ENCODE measurements around the gene USP6NL.

Gene USP6NL

DNA sequence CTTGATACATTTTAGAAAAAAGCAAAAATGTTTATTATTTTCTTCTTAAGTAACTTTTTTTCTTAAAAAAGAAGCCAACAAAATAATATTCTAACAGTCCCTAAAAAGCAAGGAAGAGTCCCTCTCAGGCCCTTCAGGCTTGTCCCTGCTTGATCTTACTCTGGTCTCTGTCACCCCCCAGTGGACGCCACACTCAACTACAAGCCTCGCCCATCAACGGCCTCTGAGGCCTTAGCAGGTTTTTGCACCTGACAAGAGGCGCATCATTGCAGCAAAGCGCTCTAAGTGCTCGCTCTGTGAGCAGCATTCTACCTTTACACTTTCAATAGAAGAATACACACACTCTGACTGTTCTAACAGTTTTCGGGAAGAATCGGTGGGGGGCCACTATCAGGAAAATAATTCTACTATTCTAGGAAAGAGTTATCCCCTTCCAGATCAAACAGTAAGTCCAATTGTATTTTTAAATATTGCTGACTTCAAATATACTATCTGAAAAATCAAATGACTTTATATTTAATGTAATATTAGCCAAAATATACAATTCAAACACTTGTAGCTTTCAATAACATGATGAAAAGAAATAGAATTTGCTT, 139.2 kb downstream of the USP6NL start:
- DNase-seq = peak; percentile 26

DNA sequence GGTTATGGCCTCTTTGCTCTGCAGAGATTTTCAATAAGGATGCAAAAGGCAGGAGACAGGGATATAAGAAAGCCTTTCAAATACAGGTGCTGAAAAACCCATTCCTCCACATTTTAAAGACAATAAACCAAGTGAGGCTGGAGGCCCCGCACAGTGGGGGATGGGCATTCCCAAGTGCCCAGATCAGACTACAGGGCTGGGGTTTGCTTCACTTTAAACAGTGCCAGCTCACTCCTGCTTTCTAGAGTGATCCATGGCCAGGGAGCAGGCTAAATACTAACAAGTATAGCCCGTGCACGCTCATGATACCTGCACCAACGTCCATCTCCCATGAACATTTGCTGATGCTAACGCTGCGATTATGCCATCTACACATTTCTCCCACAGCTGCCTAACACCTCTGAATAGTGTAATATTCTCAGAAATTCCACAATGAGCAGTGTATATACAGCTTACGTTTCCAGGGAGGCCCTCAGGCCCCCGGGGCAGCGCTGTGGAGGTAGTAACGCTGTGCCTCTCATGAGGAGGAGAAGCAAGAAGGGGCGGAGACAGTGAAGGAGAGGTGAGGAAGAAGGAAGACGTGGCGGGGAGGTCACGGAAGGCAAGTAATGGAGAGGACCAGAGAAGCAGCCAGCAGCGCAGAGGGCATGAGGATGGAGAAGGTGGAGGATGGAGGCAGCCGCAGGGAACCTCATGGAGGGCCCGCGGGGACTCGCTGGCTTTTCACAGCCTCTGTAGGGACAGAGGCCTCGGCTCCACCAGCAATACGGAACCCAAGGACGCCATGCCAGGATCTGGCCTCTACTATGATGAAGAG, 141.7 kb downstream of the USP6NL start:
- no peak for DNase-seq

DNA sequence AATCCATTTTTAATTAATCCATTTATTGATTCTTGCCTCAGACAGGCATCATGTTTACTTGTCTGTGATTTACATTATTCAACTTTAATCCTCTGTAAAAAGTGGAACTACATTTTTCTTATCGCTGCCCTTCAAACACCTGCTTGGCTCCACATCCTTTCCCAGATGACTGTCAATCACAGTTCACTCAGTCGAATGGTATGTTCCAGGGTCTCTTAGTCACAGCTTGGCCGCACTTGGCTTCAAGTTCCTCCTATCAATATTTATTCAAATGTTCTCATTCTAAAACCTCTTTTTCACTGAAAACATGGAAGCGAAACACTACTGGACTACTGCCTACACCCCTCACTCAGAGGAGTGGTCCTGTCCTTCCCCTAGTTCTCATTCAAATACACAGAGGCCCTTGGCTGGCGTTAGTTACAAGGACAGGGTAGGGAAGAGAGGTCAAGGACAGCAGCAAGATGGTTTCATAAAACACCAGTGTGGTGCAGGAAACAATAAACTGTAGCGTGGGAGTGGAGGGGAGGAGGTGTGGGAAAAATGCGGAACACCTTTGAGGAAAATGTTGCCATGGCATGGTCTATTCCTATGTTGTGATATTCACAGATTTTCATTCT, 143.2 kb downstream of the USP6NL start:
- DNase-seq = no peak

DNA sequence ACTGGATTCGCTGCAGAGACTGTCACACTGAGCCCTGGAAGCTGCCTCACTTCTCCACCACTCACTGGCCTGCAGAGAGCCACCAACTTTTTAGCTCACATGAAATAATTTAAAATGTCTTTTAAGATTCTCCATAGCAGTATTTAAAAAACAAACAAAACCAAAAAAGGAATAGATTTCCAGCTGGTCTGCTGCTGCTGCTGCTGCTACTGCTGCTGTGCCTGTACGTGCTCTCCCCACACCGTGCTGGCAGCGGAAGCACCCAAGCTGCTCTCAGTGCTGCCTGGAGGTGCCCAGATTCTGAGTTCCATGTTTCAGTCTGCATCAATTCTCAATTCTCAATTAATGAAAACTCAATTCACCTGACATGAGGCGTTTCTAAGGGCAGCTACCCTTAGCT, 146.0 kb downstream of the USP6NL start:
- DNase-seq = no peak

DNA sequence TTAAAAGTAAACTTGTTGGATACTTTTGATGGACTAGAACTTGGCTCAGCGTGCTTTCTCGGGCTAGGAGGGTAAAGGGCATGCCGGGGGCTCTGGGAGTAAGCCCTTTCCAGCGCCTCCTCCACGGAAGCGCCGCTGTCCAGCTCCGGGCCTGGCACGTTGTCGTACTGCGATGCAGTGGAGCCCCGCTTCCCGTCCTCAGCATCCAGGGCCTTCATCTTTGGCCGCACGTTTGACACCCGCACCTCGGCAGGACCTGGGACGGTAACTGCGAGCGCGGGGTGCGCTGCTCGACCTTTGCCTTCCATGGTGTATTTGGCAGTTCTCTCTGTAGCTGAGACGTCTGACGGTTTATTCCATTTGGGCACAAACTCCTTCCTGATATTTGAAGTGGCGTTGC, 148.3 kb downstream of the USP6NL start:
- no peak for DNase-seq

DNA sequence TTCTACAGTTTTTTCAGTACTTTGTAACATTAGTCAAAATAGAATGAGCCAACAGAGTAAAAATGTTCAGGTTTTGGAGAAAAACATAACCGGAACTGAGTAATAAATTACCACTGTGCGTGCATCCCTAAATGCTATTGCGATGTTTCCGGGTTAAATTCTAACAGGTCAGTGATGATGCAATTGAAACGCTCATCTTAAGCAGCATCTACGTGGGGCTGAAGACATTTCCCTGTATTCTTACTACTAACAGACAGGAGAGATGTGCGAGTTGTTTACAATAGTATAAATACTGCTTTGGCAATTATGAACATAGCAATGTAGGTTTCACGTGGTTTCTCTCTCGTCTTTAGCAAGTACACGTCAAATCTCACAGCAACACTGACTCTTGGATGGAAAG, 149.4 kb downstream of the USP6NL start:
- DNase-seq = no peak

DNA sequence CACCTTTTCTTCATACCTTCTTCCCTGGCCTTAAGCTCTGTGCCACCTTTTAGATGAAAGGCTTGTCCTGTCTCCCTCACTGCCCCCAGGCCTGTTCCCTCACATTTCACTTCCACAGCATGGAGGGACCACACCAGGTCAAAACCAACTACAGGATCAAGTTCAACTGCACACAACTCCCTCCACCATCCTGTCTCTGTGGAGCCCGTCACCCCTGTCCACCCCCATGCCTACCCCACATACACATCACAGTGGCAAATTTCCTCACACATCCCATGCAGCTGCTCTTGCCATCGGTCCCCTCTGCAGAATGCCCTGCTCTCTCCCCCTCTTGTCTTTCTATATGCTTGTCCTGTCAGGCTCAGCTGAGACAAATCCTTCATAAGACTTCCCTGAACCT, 154.1 kb downstream of the USP6NL start:
- DNase-seq = no peak

DNA sequence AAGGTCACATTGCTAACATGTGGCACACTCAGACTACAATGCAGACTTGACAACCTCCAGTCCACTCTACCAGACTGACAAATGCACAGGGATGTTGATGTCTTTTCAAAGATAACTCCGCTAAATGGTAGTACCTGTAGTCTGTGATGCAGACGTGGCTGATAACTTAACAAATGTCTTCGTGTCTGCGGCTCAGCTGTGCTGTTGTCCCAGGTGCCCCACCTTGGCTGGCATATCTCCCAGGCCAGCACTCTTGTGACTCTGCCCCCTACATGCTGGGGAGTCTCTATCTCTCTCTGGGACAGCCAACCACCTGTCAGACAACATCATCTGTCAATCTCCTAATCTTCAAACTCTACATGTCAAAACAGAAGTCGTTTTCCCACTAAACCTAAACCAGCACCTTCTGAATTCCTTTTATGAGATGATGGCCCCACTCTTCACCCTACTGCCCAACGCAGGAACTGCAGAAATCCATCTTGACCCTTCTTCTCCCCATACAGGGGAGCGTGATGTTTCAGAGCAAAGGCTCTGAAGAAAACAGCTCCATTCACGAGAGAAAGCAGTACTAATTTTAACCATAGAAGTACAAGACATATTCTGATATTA, 156.4 kb downstream of the USP6NL start:
- no peak for DNase-seq

DNA sequence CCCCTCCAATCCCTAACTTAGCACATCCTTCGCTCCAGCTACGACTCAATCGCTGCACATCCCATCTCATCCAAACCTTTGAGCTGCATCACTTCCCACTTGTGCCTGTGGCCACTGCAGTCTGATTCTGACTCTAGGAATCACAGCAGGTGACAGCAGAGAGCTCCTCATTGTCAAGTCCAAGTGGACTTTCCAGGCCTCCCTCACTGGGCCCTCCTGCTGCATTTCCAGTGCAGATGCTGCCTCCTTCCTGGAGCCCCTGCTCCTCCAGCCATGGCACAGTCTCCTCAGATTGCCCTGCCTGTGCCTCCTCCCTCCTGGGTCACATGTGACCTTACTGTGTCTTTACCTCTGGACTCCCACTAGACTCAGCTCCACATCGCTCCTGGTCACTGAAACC, 157.3 kb downstream of the USP6NL start:
- no peak for DNase-seq

DNA sequence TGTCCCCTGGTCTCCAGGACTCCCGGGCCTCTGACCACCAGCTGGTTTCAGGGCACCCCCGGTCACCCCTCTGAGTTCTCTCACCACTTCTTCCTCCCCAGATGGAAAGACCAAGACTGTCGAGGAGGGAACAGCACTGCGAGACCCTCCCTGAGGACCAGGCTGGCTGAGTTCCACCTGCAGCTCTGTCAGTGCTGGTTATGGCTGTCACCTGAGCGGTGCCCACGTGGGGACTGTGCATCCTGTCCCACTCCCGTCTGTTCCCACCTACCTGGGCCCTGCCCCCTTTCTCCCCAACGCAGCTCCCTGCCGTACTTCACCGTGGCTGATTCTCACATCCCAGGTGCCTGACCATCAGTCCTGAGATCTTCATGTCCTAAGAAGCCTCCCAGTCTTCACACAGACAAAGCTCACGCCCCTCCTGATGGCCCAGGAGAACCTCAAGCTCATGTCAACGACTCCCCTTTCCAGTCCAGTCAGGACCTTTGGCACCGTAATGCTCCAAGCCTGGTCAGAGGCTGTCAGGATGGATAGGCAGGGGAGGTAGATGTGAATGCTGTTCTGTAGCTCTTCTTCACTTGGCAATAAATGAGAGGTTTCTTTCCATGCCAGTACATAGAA, 159.7 kb downstream of the USP6NL start:
- DNase-seq = no peak

DNA sequence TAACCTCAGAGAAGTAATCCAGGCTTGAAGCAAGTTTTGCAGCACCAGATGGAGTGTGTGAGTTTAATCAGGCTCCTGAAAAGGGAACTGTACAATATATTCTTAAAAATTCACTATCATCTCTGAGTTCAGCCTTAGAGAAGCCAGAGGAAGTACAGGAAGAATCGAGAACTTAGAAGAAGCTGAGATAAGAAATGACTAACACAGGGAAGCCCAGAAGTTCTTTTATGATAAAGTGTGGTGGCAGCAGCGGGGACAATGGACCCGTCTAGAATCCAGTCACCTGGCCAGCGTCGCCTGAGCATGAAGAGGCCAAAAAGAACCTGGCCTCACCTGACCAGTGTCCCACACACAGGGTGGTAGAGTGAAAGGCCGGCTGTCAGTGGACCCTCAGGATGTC, 161.0 kb downstream of the USP6NL start:
- no peak for DNase-seq

DNA sequence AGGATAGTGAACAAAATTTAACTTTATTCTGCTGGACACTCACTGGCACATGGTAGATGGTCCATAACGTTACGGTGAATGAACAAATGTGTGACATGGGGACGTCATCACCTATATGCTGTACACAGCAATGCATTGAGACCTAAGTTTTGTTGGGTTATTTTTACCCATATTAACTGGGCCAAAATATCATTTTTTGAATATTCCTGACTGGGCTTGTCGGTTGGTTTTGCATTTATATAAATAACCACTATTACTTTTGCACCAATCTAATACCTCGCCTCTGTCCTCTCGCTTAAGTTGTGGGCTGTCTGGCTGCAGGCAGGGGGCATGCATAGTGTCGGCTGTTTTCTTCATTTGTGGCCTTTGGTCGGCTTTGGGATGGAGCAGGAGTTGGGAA, 161.7 kb downstream of the USP6NL start:
- no peak for DNase-seq

DNA sequence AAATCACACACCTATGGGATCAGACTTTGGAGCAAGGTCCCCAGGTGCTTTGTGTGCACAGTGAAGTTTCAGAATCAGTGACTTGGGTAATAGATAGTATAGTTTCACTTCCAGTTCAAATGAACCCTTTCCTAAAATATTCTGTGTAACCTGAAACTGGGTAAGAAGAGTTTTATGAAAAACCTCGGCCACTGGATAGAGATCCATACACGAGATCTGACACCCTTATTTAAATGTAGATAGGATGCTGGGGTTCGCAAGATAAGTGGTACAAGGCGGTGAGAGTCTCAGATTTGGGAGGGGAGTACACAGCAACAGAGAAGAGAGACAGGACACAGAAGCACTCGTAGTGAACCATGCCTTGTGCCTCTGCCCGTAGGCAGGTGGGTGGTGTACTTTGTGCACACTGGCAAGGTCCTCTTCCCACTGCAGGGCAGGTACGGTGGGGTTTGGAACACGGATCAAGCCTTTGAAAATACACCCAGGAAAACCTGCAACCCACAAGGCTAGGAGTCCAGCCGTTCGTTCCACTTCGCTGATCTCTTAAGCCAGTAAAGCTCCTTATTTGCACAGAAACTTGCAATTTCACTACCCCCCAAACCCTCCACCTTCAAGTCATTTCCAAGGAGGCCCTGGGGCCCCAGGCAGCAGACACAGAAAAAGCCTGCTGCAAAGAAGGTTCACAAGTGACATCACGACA, 162.8 kb downstream of the USP6NL start:
- DNase-seq = no peak

DNA sequence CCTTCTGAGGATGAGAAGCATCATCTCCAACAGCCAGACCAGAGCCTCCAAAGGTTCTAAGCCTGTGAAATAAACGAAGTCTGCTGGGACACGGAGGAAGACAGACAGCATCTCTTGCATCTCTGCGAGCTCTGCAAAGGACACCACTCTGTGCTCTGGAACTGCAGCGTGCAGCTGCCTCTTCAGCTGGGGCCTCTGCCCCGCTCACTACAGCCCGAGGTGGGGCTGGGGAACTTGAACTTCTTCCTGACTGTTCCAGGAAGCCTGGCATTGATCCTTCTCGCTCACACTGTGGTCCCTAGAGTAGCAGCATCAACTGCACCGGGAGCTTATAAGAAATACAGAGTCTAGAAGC, 163.3 kb downstream of the USP6NL start:
- no peak for DNase-seq

DNA sequence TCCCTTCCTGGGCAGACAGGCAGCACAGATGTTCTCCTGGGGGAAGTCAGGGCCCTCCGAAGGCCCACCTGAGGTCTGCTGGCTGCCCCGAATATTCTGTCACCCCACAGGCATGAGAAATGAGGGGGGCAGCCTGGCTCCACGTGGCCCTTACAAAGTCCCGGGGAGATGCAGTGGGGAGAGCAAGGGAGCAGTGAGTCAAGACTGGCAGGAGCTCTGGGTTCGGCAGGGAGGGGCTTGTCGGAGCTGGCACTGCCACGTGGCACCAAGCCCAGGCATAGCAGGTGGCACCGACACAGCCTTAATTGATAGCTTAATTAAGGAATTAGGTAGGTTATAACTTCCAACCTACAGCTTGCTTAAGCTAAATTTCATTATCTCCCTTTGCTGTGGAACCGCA, 163.9 kb downstream of the USP6NL start:
- DNase-seq = no peak

DNA sequence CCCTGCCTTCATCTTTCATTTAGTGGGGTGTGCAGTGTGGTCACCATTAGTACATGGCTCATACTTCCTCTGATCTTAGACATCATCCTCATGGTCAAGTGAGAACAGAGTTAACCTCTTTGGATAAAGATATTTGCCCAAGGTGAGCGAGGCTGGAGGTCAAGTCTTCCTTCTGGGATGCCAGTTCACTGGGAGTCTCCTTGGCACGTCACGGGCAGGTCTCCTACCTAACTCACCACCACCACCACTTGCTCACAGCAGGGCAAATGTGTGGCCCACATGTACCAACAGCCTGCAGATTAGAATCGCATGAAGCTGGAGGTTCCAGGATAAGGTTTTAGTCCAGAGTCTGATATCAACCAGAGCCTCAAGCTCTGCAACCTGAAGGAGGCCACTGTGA, 164.6 kb downstream of the USP6NL start:
- DNase-seq = no peak

DNA sequence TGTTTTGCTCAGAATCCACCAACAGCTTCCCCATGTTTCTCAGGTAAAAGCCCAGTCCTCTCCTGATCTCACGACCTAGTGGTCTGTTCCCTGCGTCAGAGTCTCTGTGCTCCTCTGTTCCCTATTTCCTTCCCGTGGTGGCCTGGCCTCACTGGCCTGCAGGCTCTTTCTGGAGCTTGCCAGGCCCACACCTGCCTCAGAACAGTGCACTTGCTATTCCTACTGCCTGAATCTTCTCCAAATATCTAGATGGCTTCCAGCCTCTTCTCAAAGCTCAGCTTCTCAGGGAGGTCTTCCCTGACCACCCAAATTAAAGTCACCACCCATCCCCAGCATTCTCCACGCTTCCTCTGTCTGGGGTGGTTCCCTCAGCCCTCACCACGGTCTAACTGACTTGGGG, 165.3 kb downstream of the USP6NL start:
- DNase-seq = no peak

DNA sequence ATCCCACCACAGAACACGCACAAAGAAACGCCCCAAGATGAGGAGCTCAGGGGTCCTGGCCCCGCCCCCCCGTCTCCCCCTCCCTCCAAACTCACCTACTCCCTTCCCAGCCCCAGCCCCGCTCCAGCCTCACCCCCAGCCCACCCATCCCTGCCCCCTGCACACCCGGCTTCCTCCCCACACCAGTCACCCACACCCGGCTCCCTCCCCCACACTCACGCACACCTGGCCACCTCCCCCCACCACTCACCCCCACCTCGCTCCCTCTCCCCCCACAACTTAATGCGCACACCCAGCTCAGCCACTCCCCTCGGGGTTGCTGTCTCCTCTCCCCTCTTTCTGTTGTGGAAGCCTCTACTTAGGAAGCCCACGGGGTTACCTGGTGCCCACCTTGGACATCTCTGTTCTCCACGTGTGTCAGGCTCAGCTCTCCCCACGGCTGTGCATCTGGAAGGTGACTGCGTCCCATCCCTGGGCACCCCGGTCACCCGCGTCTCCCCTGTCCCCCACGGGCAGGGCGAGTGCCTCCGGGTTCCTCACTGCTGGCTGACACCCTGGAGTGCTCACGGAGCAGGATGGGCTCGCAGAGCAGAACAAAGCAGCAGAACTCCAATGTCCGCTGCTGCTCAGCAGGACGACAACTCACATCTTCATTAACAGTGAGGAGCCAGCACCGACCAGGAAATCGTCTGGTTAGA, 166.8 kb downstream of the USP6NL start:
- DNase-seq = no peak

DNA sequence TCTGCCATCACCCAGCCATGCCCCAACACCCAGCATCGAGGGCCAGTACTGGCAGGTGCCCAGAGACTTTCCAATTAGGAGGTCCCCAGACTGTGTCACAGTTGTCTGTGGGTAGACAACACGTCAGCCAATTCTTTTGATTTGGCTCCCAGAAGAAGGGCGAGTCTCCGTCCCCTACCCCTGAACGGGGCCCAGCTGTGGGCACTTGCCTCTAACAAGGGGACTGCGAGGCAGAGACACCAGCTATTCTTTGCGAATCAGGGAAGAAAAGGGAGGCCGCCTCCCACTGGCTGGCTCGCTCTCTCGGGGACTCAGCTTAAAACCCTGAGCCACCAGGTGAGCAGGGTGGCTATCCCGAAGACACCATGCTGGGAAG, 167.3 kb downstream of the USP6NL start:
- no peak for DNase-seq

DNA sequence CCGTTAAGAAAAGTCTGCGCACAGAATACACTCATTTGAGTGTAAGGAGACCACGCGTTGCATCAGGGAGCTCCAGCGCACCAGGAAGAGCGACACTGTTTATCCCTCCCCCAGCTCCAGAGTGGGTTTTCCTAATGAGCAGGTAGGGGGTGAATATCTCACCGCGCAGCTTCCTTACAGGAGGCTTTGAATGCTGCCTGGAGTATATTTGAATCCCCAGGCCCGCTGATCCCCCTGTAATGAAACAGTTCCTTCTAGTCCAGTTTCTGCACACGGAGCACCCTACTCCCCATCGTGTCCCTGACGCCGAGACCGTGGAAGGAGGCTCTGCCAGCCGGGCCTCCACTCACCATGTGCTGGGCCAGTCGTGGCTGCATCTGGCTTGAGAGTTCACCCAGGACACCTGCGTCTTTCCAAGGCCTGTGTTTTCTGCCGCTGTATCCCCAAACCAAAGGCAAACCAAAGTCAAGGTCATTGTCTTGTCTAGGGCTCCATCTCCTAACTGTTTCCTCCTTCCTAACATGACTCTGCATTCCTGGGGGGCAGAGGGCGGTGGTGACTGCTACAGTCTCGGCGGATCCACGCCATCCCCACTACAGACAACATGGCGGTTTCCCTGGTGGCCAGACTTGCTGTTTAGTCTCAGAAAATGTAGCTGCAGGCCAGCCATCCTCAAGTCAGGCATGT, 167.8 kb downstream of the USP6NL start:
- no peak for DNase-seq

DNA sequence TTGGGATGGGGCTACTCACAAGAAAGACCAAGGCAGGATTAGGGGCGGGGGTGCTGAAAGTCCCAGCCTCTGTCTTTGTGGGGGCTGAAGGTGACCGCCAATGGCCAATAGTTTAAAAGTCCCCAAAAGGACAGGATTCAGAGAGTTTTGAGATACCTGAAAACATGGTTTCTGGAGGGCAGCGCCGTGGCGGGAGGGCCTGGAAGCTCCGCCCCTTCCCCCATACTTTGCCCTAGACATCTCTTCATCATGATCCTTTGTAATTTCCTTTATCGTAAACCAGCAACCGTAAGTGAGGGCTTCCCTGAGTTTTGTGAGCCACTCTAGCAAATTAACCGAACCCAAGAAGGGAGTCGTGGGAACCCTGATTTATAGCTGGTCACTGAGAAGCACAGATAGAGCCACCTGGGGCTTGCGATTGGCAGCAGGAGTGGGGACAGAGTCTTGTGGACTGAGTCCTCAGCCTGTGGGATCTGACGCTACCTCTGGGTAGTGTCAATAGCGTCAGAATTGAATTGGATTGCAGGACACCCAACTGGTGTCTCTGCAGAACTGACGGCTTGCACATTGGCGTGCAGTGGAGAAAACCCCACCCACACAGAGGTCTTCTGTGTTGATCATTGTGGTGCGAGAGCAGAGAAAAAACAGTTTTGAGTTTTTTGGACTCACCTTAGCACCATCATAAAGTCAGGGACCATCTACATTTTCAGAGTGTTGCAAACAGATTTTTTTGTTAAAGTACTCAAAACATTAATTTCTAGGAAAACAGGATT, 169.3 kb downstream of the USP6NL start:
- DNase-seq = no peak

All from DMS79 treated with DMSO at 0.1 percent for 48 hours (cell line).